ENCODE data around the gene TLE4.
"Not testable (repeated sequence)": the region's sequence is repeated elsewhere in the genome, so short reads cannot be mapped to it uniquely, and the experiment has no call there.

The TLE4 gene

DNA sequence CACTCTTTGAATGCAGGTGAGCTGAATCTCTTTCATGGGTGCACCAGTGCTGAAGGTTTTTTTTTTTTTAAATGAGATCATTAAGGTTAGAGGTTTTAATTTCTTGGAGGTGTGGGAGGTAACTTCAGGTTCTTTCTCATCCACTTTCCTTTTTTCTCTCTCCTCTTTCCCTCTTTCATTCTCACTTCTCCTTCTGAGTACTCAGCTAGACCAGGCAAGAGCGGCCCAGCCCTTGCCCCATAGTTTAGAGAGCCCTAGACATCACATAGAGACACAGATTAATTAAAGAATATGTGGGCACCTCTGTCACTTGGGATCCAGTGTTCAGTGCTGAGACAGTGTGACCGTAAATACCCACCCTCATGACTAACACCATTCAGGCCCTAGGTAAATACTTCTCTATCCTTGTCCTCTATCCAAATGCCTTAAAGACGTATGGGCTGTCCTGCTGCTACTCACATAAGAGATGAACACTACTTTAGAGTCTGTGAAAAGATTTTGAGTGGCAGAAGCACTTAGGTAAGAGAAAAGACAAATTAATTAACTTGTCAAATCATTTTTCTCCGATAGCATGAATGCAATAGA is 174.1 kb downstream of the TLE4 start:
- TF ChIP-seq, protein P1, sequence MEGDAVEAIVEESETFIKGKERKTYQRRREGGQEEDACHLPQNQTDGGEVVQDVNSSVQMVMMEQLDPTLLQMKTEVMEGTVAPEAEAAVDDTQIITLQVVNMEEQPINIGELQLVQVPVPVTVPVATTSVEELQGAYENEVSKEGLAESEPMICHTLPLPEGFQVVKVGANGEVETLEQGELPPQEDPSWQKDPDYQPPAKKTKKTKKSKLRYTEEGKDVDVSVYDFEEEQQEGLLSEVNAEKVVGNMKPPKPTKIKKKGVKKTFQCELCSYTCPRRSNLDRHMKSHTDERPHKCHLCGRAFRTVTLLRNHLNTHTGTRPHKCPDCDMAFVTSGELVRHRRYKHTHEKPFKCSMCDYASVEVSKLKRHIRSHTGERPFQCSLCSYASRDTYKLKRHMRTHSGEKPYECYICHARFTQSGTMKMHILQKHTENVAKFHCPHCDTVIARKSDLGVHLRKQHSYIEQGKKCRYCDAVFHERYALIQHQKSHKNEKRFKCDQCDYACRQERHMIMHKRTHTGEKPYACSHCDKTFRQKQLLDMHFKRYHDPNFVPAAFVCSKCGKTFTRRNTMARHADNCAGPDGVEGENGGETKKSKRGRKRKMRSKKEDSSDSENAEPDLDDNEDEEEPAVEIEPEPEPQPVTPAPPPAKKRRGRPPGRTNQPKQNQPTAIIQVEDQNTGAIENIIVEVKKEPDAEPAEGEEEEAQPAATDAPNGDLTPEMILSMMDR (IDR thresholded peaks at IDR 0.05; ENCODE audit: extremely low read depth, missing control alignments) = no peak
- DNase-seq (ENCODE audit: low spot score) = no peak

DNA sequence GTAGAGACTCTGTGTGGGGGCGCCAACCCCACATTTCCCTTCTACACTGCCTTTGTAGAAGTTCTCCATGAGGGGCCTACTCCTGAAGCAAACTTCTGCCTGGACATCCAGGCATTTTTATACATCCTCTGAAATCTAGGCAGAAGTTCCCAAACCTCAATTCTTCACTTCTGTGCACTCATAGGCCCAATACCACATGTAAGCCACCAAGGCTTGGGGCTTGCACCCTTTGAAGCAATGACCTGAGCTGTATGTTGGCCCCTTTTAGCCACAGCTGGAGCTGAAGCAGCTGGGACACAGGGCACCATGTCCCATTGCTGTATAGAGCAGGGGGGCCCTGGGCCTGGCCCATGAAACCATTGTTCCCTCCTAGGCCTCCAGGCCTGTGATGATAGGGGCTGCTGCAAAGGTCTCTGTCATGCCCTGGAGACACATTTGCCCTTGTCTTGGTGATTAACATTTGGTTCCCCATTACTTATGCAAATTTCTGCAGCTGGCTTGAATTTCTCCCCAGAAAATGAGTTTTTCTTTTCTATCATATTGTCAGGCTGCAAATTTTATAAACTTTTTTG is 180.2 kb downstream of the TLE4 start:
- DNase-seq (ENCODE audit: low spot score) = not testable (repeated sequence)

DNA sequence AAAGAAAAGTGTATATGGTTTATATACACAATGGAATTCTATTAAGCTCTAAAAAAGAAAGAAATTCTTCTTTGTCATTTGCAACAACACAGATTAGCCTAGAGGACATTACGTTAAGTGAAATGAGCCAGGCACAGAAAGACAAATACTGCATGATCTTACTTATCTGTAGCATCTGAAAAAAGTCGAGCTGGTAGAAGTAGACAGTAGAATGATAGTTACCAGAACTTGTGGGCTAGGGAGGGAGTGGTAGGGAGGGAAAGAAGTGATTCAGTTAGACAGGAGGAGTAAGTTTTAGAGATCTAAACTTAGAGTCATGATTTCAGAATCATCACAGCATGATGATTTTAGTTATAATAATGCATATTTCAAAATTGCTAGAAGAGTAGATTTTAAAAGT is 184.6 kb downstream of the TLE4 start:
- DNase-seq (ENCODE audit: low spot score) = no peak
- TF ChIP-seq, protein P1 (IDR thresholded peaks at IDR 0.05; ENCODE audit: extremely low read depth, missing control alignments) = no peak

DNA sequence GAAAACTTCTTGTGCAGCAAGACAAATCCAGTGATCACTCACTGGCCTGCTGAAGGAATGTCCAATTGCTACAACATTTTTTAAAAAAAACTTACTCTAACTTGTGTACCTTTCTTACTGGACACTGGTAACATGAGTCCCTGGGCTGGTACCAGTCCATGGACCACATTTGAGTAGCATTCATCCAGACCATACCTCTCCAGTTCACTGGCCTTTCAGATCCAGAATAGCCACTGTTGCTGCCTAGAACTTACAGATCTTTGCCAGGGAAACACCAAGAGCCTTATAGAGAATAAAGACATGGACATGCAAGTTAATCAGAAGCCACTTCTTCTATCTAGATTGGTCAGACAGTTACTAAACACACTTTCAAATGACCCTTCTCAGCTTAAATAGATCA is 185.3 kb downstream of the TLE4 start:
- DNase-seq (ENCODE audit: low spot score) = no peak
- TF ChIP-seq, protein P1 (IDR thresholded peaks at IDR 0.05; ENCODE audit: extremely low read depth, missing control alignments) = no peak

DNA sequence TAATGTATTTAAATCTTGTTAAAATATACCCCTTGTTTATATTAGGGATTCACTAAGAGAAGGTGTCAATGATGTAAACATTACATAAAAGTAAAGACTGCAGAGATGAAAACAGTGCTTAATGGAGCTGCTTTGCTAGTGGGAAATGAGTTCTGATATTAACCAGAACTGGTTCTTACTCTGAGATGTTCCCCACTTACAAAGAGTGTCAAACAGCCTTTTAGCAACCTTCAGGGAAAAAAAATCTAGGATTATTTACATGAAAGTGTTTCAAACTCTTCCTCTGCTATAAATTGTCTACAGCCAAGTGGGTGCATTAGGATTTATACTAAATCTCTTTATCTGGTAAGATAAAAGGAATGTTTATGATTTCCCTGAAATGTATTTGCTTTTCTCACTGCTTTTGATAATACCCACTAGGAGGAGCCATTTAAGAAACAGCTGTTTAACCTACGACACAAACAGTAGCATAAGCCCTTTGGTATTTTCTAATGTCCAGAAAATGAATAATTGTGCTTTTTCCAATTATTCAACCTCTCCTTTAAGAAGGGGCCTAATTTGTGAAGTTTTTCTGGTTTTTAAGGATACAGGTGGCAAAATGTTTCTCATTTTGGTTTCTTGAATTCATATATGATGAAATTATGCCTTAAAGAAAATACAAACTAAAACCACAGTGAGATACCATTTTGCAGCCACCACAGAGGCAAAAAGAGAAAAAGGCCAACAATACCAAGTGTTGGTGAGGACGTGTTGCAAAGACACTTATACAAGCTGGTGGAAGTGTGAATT is 186.3 kb downstream of the TLE4 start:
- TF ChIP-seq, protein P1 (IDR thresholded peaks at IDR 0.05; ENCODE audit: extremely low read depth, missing control alignments) = peak; percentile 0
- no peak for DNase-seq (ENCODE audit: low spot score)

DNA sequence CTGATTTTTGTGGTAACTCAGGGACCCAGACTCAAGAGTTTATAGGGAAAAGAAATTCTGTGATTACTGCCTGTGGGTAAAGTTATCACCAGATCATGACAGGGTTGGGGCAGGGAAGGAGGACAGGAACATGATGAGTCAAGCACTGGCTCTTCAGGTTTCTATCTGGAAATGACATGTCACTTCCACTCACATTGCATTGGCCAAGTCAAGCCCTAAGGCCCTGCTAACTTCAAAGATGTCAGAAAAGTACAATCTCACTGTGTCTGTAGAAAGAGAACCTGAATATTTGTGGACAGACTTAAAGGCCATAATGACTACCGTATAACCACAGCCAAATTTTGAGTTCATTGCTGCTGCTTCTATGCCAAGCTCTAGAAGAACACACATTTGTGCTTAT is 187.7 kb downstream of the TLE4 start:
- DNase-seq (ENCODE audit: low spot score) = no peak
- TF ChIP-seq, protein P1 (IDR thresholded peaks at IDR 0.05; ENCODE audit: extremely low read depth, missing control alignments) = no peak

DNA sequence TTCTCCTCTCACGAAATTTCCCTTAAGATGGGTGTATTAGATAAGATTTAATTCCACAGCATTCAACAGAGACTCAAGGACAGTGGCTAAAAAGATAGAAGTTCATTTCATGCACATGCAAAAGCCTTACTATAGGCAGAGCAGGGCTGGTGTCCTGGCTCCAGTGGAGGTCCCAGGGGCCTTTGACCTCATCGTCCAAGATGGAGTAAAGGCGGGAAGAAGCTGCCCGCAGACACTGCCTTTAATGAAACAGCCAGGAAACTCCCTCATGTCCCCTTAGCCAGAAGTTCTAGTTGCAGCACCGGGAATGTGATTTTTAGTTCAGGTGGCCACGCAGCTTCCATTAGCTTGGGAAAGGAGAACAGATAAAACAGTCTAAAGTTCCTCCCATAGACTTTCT is 190.3 kb downstream of the TLE4 start:
- no peak for DNase-seq (ENCODE audit: low spot score)
- TF ChIP-seq, protein P1 (IDR thresholded peaks at IDR 0.05; ENCODE audit: extremely low read depth, missing control alignments) = no peak

All from GM20000 (cell line).